ENCODE results near the gene TICRR.
"Not testable (repeated sequence)": the region's sequence is repeated elsewhere in the genome, so short reads cannot be mapped to it uniquely, and the experiment has no call there.

The TICRR gene

DNA sequence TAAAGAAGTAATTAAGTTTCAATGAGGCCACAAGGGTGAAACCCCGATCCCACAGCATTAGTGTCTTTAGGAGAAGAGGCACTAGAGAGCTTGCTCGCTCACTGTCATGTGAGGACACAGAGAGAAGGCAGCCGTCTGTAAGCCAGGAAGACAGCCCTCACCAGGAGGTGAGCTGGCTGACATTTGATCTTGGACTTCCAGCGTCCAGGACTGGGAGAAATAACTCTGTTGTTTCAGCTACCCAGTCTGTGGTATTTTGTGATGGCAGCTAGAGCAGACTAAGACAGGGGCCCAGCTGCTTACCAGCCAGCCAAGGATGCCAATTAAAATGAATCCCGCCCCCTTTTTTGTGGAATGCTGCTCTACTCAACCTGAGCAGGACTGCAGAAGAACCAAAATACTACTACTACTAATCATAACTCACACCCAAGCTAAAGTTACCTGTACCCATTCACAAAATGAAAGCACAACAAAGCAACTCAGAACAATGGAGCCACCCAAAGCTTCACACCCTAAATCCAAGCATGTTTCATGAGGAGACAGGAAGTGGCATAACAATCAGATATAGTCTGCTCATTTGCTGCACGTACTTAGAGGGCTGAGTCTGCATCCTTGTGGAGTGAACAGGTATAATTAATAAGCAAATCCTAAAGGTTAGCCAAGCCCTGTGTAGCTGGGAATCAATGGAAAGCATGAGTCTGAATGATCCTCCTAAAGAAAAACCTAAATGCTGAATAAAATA is 43.3 kb upstream of the TICRR start:
- TF ChIP-seq, protein P1, sequence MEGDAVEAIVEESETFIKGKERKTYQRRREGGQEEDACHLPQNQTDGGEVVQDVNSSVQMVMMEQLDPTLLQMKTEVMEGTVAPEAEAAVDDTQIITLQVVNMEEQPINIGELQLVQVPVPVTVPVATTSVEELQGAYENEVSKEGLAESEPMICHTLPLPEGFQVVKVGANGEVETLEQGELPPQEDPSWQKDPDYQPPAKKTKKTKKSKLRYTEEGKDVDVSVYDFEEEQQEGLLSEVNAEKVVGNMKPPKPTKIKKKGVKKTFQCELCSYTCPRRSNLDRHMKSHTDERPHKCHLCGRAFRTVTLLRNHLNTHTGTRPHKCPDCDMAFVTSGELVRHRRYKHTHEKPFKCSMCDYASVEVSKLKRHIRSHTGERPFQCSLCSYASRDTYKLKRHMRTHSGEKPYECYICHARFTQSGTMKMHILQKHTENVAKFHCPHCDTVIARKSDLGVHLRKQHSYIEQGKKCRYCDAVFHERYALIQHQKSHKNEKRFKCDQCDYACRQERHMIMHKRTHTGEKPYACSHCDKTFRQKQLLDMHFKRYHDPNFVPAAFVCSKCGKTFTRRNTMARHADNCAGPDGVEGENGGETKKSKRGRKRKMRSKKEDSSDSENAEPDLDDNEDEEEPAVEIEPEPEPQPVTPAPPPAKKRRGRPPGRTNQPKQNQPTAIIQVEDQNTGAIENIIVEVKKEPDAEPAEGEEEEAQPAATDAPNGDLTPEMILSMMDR (IDR thresholded peaks at IDR 0.05; ENCODE audit: insufficient read depth, low read length, poor library complexity, severe bottlenecking), result no peak
- Histone ChIP-seq H3K4me3 (replicated peaks; ENCODE audit: low read depth, low read length) (no peak overlapping the region), H3K36me3 (ENCODE audit: control insufficient read depth, insufficient read depth, low read length) (no peaks in the 10 kb centered on the region), H3K27me3 (replicated peaks; ENCODE audit: control insufficient read depth, insufficient read depth, low read length) (no peaks in the 10 kb centered on the region)
- no peak for DNase-seq (ENCODE audit: extremely low read depth, insufficient read length)

DNA sequence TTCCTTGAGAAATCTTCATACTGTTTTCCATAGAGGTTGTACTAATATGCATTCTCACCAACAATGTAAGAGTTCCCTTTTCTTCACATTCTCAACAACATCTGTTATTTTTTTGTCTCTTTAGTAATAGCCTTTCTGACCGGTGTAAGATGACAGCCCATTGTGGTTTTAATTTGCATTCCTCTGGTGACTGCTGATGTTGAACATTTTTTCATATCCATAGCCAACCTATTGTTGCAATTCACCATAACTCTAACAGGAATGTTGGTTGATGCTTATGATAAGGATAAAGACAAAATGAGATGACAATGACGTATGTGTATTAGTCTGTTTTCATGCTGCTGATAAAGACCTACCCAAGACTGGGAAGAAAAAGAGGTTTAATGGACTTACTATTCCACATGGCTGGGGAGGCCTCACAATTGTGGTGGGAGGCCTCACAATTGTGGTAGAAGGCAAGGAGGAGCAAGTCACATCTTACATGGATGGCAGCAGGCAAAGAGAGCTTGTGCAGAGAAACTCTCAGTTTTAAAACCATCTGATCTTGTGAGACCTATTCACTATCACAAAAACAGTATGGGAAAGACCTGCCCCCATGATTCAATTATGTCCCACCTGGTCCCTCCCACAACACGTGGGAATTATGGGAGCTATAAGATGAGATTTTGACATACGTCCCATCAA is 41.3 kb upstream of the TICRR start:
- H3K27me3 ChIP-seq (replicated peaks; ENCODE audit: control insufficient read depth, insufficient read depth, low read length), result no peaks in the 10 kb centered on the region
- DNase-seq (ENCODE audit: extremely low read depth, insufficient read length), result no peak
- TF ChIP-seq, protein P1 (IDR thresholded peaks at IDR 0.05; ENCODE audit: insufficient read depth, low read length, poor library complexity, severe bottlenecking), result no peak
- H3K36me3 ChIP-seq (ENCODE audit: control insufficient read depth, insufficient read depth, low read length), result no peaks in the 10 kb centered on the region
- no peak overlapping the region for H3K4me3 ChIP-seq (replicated peaks; ENCODE audit: low read depth, low read length)

- TF ChIP-seq, protein P1 (IDR thresholded peaks at IDR 0.05; ENCODE audit: insufficient read depth, low read length, poor library complexity, severe bottlenecking), result no peak
- Histone ChIP-seq H3K36me3 (ENCODE audit: control insufficient read depth, insufficient read depth, low read length) (no peaks in the 10 kb centered on the region), H3K27me3 (replicated peaks; ENCODE audit: control insufficient read depth, insufficient read depth, low read length) (no peaks in the 10 kb centered on the region), H3K4me3 (replicated peaks; ENCODE audit: low read depth, low read length) (no peak overlapping the region)
- DNase-seq (ENCODE audit: extremely low read depth, insufficient read length), result no peak
Measured at GRCh38 chr15:89539027-89539426, 36.2 kb upstream of the TICRR start.

- no peaks in the 10 kb centered on the region for H3K36me3 ChIP-seq (ENCODE audit: control insufficient read depth, insufficient read depth, low read length)
- DNase-seq (ENCODE audit: extremely low read depth, insufficient read length), result no peak
- TF ChIP-seq, protein P1 (IDR thresholded peaks at IDR 0.05; ENCODE audit: insufficient read depth, low read length, poor library complexity, severe bottlenecking), result no peak
Measured at GRCh38 chr15:89542369-89542768, 32.9 kb upstream of the TICRR start.

DNA sequence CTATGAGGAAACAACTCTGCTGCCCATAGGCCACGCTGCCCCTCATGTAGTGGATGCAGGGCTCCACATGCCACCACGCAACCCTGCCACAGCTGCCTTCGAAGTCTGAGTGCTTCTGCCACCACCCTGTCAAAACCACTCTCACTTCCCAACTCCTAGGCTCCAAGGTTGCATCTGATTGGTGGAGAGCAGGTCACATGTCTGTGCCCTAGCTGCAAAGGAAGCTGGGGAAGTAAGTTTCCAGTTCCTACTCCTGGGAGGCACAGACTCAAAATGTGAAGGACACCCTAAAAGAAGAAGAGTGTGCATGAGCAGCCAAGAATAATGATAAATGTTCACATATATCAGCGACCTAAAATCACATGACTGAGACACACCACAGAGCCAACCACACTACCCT is 31.9 kb upstream of the TICRR start:
- no peaks in the 10 kb centered on the region for H3K36me3 ChIP-seq (ENCODE audit: control insufficient read depth, insufficient read depth, low read length)
- H3K27me3 ChIP-seq (replicated peaks; ENCODE audit: control insufficient read depth, insufficient read depth, low read length), result no peaks in the 10 kb centered on the region
- no peak for DNase-seq (ENCODE audit: extremely low read depth, insufficient read length)
- TF ChIP-seq, protein P1 (IDR thresholded peaks at IDR 0.05; ENCODE audit: insufficient read depth, low read length, poor library complexity, severe bottlenecking), result no peak
- no peak overlapping the region for H3K4me3 ChIP-seq (replicated peaks; ENCODE audit: low read depth, low read length)

More at GRCh38 chr15:89542369-89542768, 32.9 kb upstream of the TICRR start:
- Histone ChIP-seq H3K4me3 (replicated peaks; ENCODE audit: low read depth, low read length) (no peak overlapping the region), H3K27me3 (replicated peaks; ENCODE audit: control insufficient read depth, insufficient read depth, low read length) (no peaks in the 10 kb centered on the region)

GRCh38 chr15:89549138-89549537 is 26.1 kb upstream of the TICRR start:
- not testable (repeated sequence) for DNase-seq (ENCODE audit: extremely low read depth, insufficient read length); H3K4me3 ChIP-seq (replicated peaks; ENCODE audit: low read depth, low read length); H3K36me3 ChIP-seq (ENCODE audit: control insufficient read depth, insufficient read depth, low read length); H3K27me3 ChIP-seq (replicated peaks; ENCODE audit: control insufficient read depth, insufficient read depth, low read length)
